Activated T-cell treated with anti-CD3 and anti-CD28 coated beads, Interleukin-2, amount 50 U/mL, for 48 hours (primary cell): Measurements from ENCODE around the gene APOL1.
"Not testable (repeated sequence)": the region's sequence is repeated elsewhere in the genome, so short reads cannot be mapped to it uniquely, and the experiment has no call there.

Source experiments
- DNase-seq, 2 experiments: peaks; one replicate each; pipeline ENCODE4 v3.0.0-alpha.2; 2020

Gene APOL1

GRCh38 chr22:36246718-36247117, 6.2 kb upstream of the APOL1 start:
- DNase-seq = no peak

DNA sequence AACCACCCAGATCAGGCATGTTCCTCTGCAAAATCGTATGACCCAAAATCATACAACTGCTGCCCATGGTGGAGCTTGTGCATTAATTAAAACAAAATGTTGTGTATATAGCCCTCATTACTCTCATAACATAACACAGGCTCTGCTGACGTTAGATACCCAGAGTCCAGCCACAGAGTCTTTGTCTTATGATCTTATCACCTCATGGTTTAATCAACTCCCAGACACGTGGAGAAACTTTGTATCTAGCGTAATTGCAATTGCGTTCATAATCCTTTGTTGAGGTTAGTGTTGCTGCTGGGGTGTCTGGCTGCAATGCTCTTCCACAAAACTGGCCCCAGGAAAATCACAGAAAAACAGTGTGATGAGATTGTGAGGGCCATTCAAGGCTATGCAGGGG, 5.0 kb upstream of the APOL1 start:
- no peak for DNase-seq

DNA sequence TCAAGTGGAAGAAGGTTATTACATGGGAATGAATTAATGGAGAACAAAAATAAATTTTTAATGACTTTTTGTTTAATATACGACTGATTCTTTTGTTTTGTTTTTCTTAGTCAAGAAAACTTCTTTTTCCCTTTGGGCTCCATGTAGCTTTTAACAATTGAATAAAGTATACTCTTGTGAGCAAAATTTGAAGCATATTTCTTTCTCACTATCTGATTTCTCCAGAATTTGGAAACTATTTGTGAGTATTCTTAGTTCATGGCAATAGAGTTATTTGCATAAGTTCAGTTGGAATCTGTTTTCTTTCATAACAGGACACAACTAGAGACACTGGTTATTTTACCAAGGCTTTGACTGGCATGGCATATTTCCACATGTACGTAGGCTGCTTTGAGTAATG, 3.8 kb upstream of the APOL1 start:
- no peak for DNase-seq

GRCh38 chr22:36250292-36250960, 2.5 kb upstream of the APOL1 start:
- peak in 1 of 2 experiments; percentile 14 for DNase-seq

DNA sequence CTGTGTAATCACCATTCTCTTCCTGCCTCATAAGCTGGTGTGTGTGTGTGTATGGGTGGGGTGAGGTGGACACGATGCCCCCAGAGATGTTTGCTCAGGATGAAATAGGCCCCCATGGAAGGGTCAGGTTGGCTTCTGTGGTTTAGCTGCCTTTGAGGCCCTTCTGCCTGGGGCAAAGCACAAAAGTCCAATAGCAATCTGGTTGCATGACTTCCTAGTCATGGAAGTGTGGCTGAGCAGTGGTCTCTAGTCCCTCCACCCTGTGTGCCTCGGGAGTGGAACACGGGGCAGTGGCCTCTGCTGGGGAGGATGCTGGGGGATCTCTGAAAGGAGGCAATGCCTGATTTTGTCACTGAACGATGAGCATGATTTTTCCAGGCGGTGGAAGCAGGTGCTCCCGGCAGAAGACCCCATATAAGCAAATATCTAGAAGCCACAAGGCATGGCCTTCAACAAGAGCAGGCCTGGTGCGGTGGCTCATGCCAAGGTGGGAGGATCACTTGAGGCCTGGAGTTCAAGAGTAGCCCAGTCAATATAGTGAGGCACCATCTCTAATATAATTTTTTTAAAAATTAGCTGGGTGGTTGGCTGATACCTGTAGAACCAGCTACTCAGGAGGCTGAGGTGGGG, 839 bp upstream of the APOL1 start:
- peak in 1 of 2 experiments; percentile 15 for DNase-seq

DNA sequence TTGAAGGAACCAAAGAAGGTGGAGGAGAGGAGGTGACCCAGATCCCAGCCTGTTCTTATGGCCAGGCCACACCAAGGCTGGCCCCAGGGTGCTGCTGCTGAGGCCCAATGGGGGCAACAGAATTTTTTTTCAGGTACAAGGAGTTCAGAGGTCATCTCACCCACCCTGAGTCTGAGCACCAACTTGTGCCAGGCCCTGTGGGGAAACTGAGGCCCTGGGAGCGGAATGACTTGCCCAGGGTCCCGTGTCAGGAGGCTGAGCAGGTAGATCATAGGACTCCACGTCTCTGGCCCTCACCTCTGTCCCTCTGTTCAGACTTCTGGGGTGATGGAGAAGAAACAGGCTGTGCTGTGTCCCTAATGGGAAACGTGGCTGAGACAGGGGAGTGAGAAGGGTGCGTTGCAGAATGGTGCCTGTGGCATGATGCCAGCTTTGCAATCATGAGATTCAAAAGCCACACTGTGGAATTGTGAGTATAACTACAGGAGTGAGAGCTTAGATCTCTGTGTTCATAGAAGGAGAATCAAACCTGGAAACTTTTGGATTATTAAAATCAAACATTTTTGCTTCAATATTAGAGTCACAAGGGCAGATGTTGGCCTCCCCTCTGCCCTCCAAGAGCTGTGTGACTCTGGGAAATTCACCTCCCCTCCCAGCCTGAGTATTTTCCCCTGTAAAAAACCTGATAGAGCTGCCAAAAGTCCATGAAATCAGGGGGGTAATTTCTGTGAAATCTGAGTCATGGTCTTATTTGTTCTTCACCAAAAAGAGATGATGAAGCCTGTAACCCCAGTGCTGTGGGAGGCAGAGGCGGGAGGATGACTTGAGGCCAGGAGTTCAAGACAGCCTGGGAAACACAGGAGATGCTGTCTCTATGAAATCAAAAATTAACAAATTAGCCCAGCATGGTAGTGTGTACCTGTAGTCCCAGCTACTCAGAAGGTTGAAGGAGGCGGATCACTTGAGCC, 874 bp downstream of the APOL1 start:
- peak; percentile 67 to 69 for DNase-seq

DNA sequence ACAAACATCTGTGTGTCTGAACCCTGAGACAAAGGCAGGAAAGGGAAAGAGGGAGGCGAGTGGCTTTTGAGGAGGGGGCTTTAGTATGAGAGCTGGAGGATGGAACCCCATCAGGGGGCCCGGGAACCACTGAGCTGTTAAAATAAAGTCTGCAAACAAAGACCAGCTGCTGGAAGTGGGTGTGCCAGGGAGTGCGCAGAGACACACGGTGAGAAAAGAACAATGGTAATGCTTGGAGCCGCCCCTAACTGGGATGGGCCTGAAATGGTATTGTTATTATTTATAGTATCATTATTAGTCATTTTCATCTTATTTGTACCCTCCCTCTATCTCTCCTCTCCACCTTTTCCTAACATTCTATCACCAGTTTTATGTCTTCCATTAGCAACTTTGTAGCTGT, 2.6 kb downstream of the APOL1 start:
- DNase-seq = not testable (repeated sequence)

DNA sequence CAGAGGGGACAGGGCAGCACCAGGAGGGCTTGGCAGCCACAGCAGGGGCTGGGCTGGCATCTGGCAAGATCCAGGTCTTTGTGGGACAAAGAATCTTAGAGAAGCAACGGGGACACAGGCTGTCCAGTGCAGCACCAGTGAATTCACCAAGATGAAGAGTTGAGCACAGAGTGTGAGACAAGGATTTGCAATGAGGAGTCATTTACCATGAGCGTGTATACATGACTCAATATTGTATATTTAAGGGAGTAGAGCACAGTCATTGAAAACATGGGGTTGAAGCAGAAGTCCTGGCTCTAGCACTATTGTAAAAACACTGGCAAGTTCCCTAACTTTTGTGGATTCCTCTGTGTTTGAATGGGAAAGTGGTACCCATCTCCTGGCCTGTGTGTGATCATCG, 3.5 kb downstream of the APOL1 start:
- DNase-seq = peak in 1 of 2 experiments; percentile 17

- peak; percentile 15 for DNase-seq
Measured at GRCh38 chr22:36257308-36257707, 4.4 kb downstream of the APOL1 start.

GRCh38 chr22:36257948-36258670, 5.2 kb downstream of the APOL1 start:
- peak in 1 of 2 experiments; percentile 13 for DNase-seq

GRCh38 chr22:36258701-36259614, 6.0 kb downstream of the APOL1 start:
- peak; percentile 53 to 67 for DNase-seq

- DNase-seq = no peak
Measured at GRCh38 chr22:36259615-36260300, 6.8 kb downstream of the APOL1 start.

GRCh38 chr22:36261675-36262074, 8.7 kb downstream of the APOL1 start:
- peak in 1 of 2 experiments; percentile 14 for DNase-seq

DNA sequence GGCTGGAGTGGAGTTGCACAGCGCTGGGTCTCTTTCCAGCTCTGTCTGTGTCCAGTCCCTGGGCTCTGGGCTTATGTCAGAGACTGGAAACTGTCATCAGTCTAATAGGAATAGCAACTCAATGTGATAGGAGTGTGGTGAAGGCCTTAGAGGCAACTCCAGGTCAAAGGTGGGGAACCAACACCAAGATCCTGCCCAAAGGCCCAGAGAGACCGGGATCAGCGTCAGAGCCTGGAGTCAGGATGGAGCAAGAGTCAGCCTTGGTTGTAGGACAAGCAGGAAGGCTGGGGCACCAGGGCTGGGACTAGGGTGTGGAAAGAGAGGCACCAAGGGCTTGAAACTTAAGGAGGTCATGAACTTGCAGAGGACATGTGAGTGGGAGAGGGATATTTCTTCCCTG, 9.4 kb downstream of the APOL1 start:
- DNase-seq = not testable (repeated sequence)

- not testable (repeated sequence) for DNase-seq
Measured at GRCh38 chr22:36263216-36263673, 10.3 kb downstream of the APOL1 start.

DNA sequence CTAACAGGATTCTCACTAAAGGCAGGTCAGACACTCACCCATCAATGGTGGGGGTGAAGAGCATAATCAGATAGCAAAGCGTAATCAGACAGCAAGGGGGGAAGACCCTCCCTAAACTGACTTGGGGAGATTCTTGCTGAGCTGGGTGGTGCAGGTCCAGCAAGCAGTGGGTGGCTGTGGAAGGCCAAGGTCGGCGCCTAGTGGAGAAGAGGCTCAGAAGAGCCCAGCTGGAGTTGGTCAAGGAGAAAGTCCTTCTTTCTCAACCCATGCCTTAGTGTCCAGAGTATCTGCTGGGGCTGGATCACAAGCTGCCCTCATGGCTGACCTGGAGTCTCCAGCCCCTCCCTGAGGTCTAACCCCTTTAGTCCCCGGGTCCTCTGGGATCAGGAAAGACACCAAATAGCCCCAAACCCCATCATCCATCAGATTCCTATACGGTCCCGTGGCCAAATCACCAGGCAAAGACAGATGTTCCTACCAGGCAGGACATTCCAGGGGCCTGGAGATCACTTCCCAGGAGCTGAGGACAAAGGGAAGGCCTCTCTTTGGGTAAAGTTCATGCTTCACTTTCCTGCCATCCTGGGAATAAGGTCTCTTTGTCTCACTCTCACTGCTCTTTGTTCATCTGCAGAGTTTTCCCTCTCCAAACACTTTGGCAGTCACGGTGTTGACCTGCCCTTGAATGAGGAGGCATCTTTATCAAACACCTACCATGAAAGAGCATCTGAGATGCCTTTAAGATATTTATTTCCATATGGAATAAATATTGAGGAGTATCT, 11.1 kb downstream of the APOL1 start:
- peak in 1 of 2 experiments; percentile 13 for DNase-seq

DNA sequence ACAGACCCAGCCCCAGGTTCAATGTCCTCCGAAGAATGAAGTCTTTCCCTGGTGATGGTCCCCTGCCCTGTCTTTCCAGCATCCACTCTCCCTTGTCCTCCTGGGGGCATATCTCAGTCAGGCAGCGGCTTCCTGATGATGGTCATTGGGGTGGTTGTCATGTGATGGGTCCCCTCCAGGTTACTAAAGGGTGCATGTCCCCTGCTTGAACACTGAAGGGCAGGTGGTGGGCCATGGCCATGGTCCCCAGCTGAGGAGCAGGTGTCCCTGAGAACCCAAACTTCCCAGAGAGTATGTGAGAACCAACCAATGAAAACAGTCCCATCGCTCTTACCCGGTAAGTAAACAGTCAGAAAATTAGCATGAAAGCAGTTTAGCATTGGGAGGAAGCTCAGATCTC, 14.1 kb downstream of the APOL1 start:
- no peak for DNase-seq

DNA sequence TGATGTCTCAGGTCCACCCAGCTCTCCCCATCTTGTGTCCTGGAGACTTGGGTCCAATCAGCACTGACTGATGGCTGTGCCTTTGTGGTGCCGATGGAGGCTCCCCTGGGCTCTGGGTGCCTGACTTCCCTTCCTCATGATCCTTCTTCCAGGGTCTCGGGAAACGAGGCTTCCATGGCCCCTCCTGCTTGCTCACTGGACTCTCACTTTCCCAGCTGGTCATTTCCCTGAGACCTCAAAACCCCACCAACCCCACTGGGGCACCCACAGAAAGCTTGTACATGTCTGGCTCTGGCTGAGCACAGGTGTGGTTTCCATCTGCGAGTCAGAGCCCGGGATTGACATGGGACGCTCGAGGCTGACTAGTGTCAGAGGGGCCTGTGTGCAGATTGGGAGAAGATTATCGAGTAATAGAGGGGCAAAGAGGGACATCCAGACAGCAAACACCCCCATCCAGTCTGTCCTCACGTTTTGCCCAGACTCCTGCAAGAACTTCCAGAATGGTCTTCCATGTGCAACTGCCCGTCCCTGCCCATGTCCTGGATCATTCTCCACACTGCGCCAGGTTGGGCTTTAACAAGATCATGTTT, 15.1 kb downstream of the APOL1 start:
- DNase-seq = no peak

GRCh38 chr22:36271231-36271630, 18.3 kb downstream of the APOL1 start:
- DNase-seq = not testable (repeated sequence)

- DNase-seq = not testable (repeated sequence)
Measured at GRCh38 chr22:36271951-36272350, 19.0 kb downstream of the APOL1 start.
